ENCODE measurements around the gene SCN5A. TPM values are rescaled to one million over a fixed set of nuclear protein-coding genes. Genes with fewer than 3 reads are reported as not detected.

Gene SCN5A
- total RNA-seq, 4 donors from 2014 or later = 0.50 to 1.7 (median 0.81) TPM; not detected in 1

GRCh38 chr3:38609386-38610111 is 39.9 kb downstream of the SCN5A start:
- H3K4me3 ChIP-seq = no peak overlapping the region
- H3K4me1 ChIP-seq = no peaks in the 10 kb centered on the region
- no peaks in the 10 kb centered on the region for H3K9me3 ChIP-seq
- WGBS, 2 donors (ENCODE audit: low coverage in 1 of 2) = 100% methylated on average over 1 of the region's 21 CpGs; no CpG with 5 or more reads in 1 of the 2 donors
- TF ChIP-seq POLR2AphosphoS5 (IDR thresholded peaks at IDR 0.05) = no peak
- no peak for TF ChIP-seq CTCF (IDR thresholded peaks at IDR 0.05)
- TF ChIP-seq EP300 (IDR thresholded peaks at IDR 0.05) = no peak
- TF ChIP-seq POLR2A (IDR thresholded peaks at IDR 0.05) = no peak
- H3K27me3 ChIP-seq = no peaks in the 10 kb centered on the region
- ATAC-seq = no peak
- H3K27ac ChIP-seq = no peak overlapping the region
- no peaks in the 10 kb centered on the region for H3K36me3 ChIP-seq

- 70% methylated on average over 2 of the region's 5 CpGs; no CpG with 5 or more reads in 1 of the 2 donors for WGBS, 2 donors (ENCODE audit: low coverage in 1 of 2)
- Histone ChIP-seq H3K36me3 (no peaks in the 10 kb centered on the region), H3K4me3 (no peak overlapping the region), H3K27ac (no peak overlapping the region), H3K9me3 (no peaks in the 10 kb centered on the region), H3K27me3 (no peaks in the 10 kb centered on the region), H3K4me1 (no peaks in the 10 kb centered on the region)
- TF ChIP-seq CTCF (IDR thresholded peaks at IDR 0.05) (no peak), EP300 (IDR thresholded peaks at IDR 0.05) (no peak), POLR2A (IDR thresholded peaks at IDR 0.05) (no peak), POLR2AphosphoS5 (IDR thresholded peaks at IDR 0.05) (no peak)
- ATAC-seq = no peak
Measured at GRCh38 chr3:38608961-38609360, 40.5 kb downstream of the SCN5A start.

- ATAC-seq = no peak
- Histone ChIP-seq H3K36me3 (no peaks in the 10 kb centered on the region), H3K4me3 (no peak overlapping the region), H3K4me1 (no peaks in the 10 kb centered on the region), H3K9me3 (no peaks in the 10 kb centered on the region), H3K27ac (no peak overlapping the region), H3K27me3 (no peaks in the 10 kb centered on the region)
- WGBS, 2 donors (ENCODE audit: low coverage in 1 of 2) = 71 to 90% methylated on average over 2 to 3 of the region's 13 CpGs
- TF ChIP-seq EP300 (IDR thresholded peaks at IDR 0.05) (no peak), POLR2AphosphoS5 (IDR thresholded peaks at IDR 0.05) (no peak), CTCF (IDR thresholded peaks at IDR 0.05) (no peak), POLR2A (IDR thresholded peaks at IDR 0.05) (no peak)
Measured at GRCh38 chr3:38608086-38608775, 41.3 kb downstream of the SCN5A start.

- 80% methylated on average over 4 of the region's 11 CpGs; no CpG with 5 or more reads in 1 of the 2 donors for WGBS, 2 donors (ENCODE audit: low coverage in 1 of 2)
- no peak for ATAC-seq
- Histone ChIP-seq H3K4me3 (no peak overlapping the region), H3K27me3 (no peaks in the 10 kb centered on the region), H3K36me3 (no peaks in the 10 kb centered on the region), H3K9me3 (no peaks in the 10 kb centered on the region), H3K4me1 (no peaks in the 10 kb centered on the region), H3K27ac (no peak overlapping the region)
- TF ChIP-seq EP300 (IDR thresholded peaks at IDR 0.05) (no peak), POLR2A (IDR thresholded peaks at IDR 0.05) (no peak), CTCF (IDR thresholded peaks at IDR 0.05) (no peak), POLR2AphosphoS5 (IDR thresholded peaks at IDR 0.05) (no peak)
Measured at GRCh38 chr3:38606561-38606960, 42.9 kb downstream of the SCN5A start.
